ENCODE data around the gene STOML2. TPM values are rescaled to one million over a fixed set of nuclear protein-coding genes. Genes with fewer than 3 reads are reported as not detected.

The STOML2 gene
- total RNA-seq, 1 donor from 2014 or later = 98.2 TPM

- H3K4me3 ChIP-seq = no peak overlapping the region
- intact Hi-C loops (cut with DNase I) = no loop called here
- H3K36me3 ChIP-seq = peaks cover 5 to 100% of the 10 kb centered on the region in 2 donors
- no peaks in the 10 kb centered on the region for H3K9me3 ChIP-seq
- TF ChIP-seq POLR2AphosphoS5 (IDR thresholded peaks at IDR 0.05; ENCODE audit: insufficient read depth in 1 of 2, low read depth in 1 of 2) = no peak
- TF ChIP-seq CTCF (IDR thresholded peaks at IDR 0.05) = no peak
- TF ChIP-seq POLR2A (IDR thresholded peaks at IDR 0.05) = no peak
- no peak overlapping the region for H3K27ac ChIP-seq
- no peak for DNase-seq (ENCODE audit: extremely low spot score in 2 of 2)
- no peaks in the 10 kb centered on the region for H3K27me3 ChIP-seq
- H3K4me1 ChIP-seq = no peaks in the 10 kb centered on the region
These were observed 42.3 kb downstream of the STOML2 start for GRCh38 chr9:35060548-35061207.

DNA sequence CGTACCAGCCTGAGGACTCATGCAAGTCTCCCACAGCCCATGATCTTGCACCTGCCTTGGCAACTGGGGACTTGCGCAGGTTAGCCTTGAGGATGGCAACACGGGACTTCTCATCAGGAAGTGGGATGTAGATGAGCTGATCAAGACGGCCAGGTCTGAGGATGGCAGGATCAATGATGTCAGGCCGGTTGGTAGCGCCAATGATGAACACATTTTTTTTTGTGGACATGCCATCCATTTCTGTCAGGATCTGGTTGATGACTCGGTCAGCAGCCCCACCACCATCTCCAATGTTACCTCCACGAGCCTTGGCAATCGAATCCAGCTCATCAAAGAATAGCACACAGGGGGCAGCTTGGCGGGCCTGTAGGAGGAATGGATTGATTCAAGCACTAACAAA, 43.5 kb downstream of the STOML2 start:
- TF ChIP-seq POLR2A (IDR thresholded peaks at IDR 0.05) (no peak), POLR2AphosphoS5 (IDR thresholded peaks at IDR 0.05; ENCODE audit: insufficient read depth in 1 of 2, low read depth in 1 of 2) (no peak), CTCF (IDR thresholded peaks at IDR 0.05) (no peak)
- intact Hi-C loops (cut with DNase I) = no loop called here
- no peak overlapping the region for H3K4me3 ChIP-seq
- no peaks in the 10 kb centered on the region for H3K4me1 ChIP-seq
- no peaks in the 10 kb centered on the region for H3K27me3 ChIP-seq
- H3K36me3 ChIP-seq = peaks cover 0 to 100% of the 10 kb centered on the region in 2 donors
- DNase-seq (ENCODE audit: extremely low spot score in 2 of 2) = no peak
- H3K9me3 ChIP-seq = no peaks in the 10 kb centered on the region
- no peak overlapping the region for H3K27ac ChIP-seq

DNA sequence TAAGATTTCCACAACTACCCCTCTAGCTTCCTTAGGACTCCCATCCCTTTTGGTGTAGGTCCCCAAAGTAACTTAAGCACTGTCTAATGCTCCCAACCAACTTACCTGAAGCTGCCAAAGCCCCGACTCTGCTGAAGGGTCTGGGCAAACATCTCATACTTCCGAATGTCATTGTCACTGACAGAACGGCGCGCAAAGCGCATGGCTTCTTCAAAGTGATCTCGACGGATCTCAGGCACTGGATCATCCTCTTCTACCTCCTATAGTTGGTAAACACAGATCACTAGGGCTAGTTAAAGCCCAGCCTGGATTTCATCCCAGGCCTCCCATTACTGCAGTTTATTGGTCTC, 45.7 kb downstream of the STOML2 start:
- intact Hi-C loops (cut with DNase I) = no loop called here
- H3K27me3 ChIP-seq = no peaks in the 10 kb centered on the region
- H3K27ac ChIP-seq = no peak overlapping the region
- no peak overlapping the region for H3K4me3 ChIP-seq
- H3K9me3 ChIP-seq = no peaks in the 10 kb centered on the region
- H3K4me1 ChIP-seq = no peaks in the 10 kb centered on the region
- TF ChIP-seq POLR2AphosphoS5 (IDR thresholded peaks at IDR 0.05; ENCODE audit: insufficient read depth in 1 of 2, low read depth in 1 of 2) (no peak), POLR2A (IDR thresholded peaks at IDR 0.05) (no peak), CTCF (IDR thresholded peaks at IDR 0.05) (no peak)
- H3K36me3 ChIP-seq = peaks cover 0 to 82% of the 10 kb centered on the region in 2 donors
- no peak for DNase-seq (ENCODE audit: extremely low spot score in 2 of 2)

- Histone ChIP-seq H3K4me3 (no peak overlapping the region), H3K36me3 (peaks cover 0 to 77% of the 10 kb centered on the region in 2 donors), H3K9me3 (no peaks in the 10 kb centered on the region), H3K27me3 (no peaks in the 10 kb centered on the region), H3K27ac (no peak overlapping the region), H3K4me1 (no peaks in the 10 kb centered on the region)
- TF ChIP-seq POLR2AphosphoS5 (IDR thresholded peaks at IDR 0.05; ENCODE audit: insufficient read depth in 1 of 2, low read depth in 1 of 2) (no peak), CTCF (IDR thresholded peaks at IDR 0.05) (no peak)
- no peak for DNase-seq (ENCODE audit: extremely low spot score in 2 of 2)
- intact Hi-C loops (cut with DNase I) = no loop called here
These were observed 46.2 kb downstream of the STOML2 start for GRCh38 chr9:35056571-35057270.
